ENCODE results near the gene SHLD2. TPM values are rescaled to one million over a fixed set of nuclear protein-coding genes. Genes with fewer than 3 reads are reported as not detected.
A peak's percentile ranks its signal among the peaks of the same experiment; 100 is the strongest.

SHLD2 gene
- total RNA-seq, 6 experiments from 2014 or later, result 17.1 to 24.3 (median 21.1) TPM

- Mint-ChIP-seq H3K4me3 (no peak overlapping the region), H3K36me3 (ENCODE audit: low read depth) (peaks cover 16% of the 10 kb centered on the region), H3K9me3 (no peaks in the 10 kb centered on the region), H3K4me1 (ENCODE audit: low read depth) (no peaks in the 10 kb centered on the region), H3K27ac (no peak overlapping the region), H3K27me3 (ENCODE audit: insufficient read depth) (no peaks in the 10 kb centered on the region; the same call in 1 of the 2 replicates)
- peak; percentile 76 for TF ChIP-seq CTCF (IDR thresholded peaks at IDR 0.05)
- peak; percentile 65 for DNase-seq
Measured at GRCh38 chr10:87054373-87055295, 40.4 kb upstream of the SHLD2 start.

GRCh38 chr10:87058171-87058570 is 36.8 kb upstream of the SHLD2 start:
- H3K9me3 Mint-ChIP-seq, result no peaks in the 10 kb centered on the region
- H3K27ac Mint-ChIP-seq, result no peak overlapping the region
- H3K27me3 Mint-ChIP-seq (ENCODE audit: insufficient read depth), result no peaks in the 10 kb centered on the region; the same call in 1 of the 2 replicates
- no peak for TF ChIP-seq CTCF (IDR thresholded peaks at IDR 0.05)
- H3K36me3 Mint-ChIP-seq (ENCODE audit: low read depth), result peaks cover 25% of the 10 kb centered on the region
- no peaks in the 10 kb centered on the region for H3K4me1 Mint-ChIP-seq (ENCODE audit: low read depth)
- H3K4me3 Mint-ChIP-seq, result no peak overlapping the region
- DNase-seq, result no peak

GRCh38 chr10:87059401-87059800 is 35.6 kb upstream of the SHLD2 start:
- no peaks in the 10 kb centered on the region for H3K27me3 Mint-ChIP-seq (ENCODE audit: insufficient read depth)
- H3K4me1 Mint-ChIP-seq (ENCODE audit: low read depth), result no peaks in the 10 kb centered on the region
- no peak for TF ChIP-seq CTCF (IDR thresholded peaks at IDR 0.05)
- no peak overlapping the region for H3K4me3 Mint-ChIP-seq
- no peak for DNase-seq
- H3K27ac Mint-ChIP-seq, result no peak overlapping the region
- no peaks in the 10 kb centered on the region for H3K9me3 Mint-ChIP-seq
- H3K36me3 Mint-ChIP-seq (ENCODE audit: low read depth), result peaks cover 36% of the 10 kb centered on the region

- H3K27ac Mint-ChIP-seq, result no peak overlapping the region
- H3K27me3 Mint-ChIP-seq (ENCODE audit: insufficient read depth), result no peaks in the 10 kb centered on the region
- TF ChIP-seq CTCF (IDR thresholded peaks at IDR 0.05), result no peak
- peaks cover 36% of the 10 kb centered on the region for H3K36me3 Mint-ChIP-seq (ENCODE audit: low read depth)
- no peak for DNase-seq
- H3K9me3 Mint-ChIP-seq, result no peaks in the 10 kb centered on the region
- H3K4me1 Mint-ChIP-seq (ENCODE audit: low read depth), result no peaks in the 10 kb centered on the region
- H3K4me3 Mint-ChIP-seq, result no peak overlapping the region
Measured at GRCh38 chr10:87060280-87060928, 34.6 kb upstream of the SHLD2 start.

- TF ChIP-seq CTCF (IDR thresholded peaks at IDR 0.05), result no peak
- DNase-seq, result no peak
- Mint-ChIP-seq H3K27me3 (ENCODE audit: insufficient read depth) (no peaks in the 10 kb centered on the region), H3K27ac (no peak overlapping the region), H3K36me3 (ENCODE audit: low read depth) (peaks cover 46% of the 10 kb centered on the region), H3K9me3 (no peaks in the 10 kb centered on the region), H3K4me3 (no peak overlapping the region), H3K4me1 (ENCODE audit: low read depth) (no peaks in the 10 kb centered on the region)
Measured at GRCh38 chr10:87064651-87065050, 30.4 kb upstream of the SHLD2 start.
